Measurements from ENCODE around the gene HMGB2.

Gene HMGB2

DNA sequence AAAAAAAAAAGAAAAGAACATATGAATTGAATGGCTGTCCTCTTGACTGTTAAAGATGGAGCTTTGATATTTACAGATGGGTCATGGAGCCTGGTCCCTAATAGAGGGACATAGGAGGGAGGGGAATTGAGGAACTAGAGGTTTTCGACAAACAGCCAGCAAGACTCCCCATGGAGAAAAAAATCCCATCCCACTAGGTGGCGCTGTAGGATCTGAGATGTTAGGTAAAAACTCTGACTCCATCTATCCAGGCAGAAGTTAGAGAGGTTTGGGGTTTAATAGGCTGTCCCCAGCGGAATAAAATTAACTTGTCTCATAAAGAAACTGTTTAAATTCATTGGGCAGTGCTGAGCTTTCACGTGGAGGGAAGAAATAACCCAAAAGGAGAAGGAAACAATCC, 45.9 kb downstream of the HMGB2 start:
- ATAC-seq (peak; percentile 36), DNase-seq (peak; percentile 83)

DNA sequence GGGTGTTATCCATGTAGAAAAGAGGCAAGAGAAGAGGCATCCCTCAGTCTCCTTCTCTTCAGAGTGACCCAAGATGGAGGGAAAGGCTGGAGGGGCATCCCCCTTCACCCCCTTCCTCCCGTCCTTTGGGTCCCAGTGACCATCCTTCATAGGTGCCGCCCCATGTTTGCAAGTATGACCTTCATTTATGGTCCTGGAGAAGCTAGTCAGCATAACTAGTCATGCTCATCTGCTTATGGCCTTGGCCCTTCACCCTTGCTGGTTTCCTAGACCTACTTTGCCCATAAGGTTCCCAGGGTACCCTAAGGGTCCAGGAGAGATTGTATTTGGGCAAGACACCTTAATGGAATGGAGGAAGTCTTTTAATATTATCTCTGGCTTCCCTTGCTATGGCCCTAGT, 46.7 kb downstream of the HMGB2 start:
- ATAC-seq (no peak), DNase-seq (no peak)

GRCh38 chr4:173284463-173284862, 49.7 kb downstream of the HMGB2 start:
- ATAC-seq (no peak), DNase-seq (no peak)

GRCh38 chr4:173282626-173283025, 51.5 kb downstream of the HMGB2 start:
- ATAC-seq, result no peak

GRCh38 chr4:173282256-173282562, 51.9 kb downstream of the HMGB2 start:
- no peak for ATAC-seq

More at GRCh38 chr4:173282626-173283025, 51.5 kb downstream of the HMGB2 start:
- no peak for DNase-seq

DNA sequence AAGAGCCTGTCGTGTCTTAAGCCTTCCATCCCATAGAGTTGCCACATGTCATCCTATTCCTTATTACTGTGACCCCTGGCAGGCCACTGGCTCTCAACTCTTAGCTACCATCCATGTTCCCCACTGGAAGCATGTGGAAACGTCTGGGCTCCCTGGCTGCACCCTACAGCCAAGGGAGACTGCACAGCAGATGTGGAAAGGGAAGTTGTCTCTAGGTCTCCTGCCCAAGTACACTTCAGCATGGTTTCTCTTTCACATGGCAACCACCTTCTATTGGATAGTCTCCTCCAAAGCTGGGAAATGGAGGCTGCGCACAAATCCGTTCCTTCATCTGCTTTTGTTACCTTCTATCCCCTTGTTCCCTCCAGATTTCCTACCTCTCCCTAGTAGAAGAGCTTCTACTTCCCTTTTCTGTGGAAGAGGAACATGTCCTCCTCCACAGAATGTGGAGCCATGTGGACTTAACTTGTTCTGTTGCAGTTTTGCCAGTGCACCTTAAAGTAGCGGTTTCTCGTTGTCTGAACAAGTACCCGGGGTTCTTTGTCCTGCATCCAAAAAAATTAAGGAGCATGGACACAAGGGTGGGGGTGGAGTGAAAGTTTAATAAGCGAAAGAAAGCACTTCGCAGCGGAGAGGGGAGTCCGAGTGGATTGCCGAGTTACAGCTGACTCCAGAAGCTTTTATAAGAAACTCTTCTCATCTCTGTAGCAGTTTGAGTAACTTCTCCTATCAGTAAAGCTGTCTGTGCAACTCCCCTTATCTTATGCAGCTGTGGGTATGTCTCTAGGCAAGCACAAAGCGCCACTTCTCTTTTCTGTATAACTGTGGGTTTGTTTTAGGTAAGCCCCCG, 52.5 kb downstream of the HMGB2 start:
- DNase-seq (no peak), ATAC-seq (no peak)

More at GRCh38 chr4:173282256-173282562, 51.9 kb downstream of the HMGB2 start:
- DNase-seq, result no peak

Data from stimulated activated naive CD8-positive, alpha-beta T cell treated with anti-CD3 and anti-CD28 coated beads, Interleukin-15, Interleukin-2, amounts not matched to agents 100 U/mL and 50 U/mL, for 24 hours (primary cell).